ENCODE measurements around the gene SNX20. TPM values are rescaled to one million over a fixed set of nuclear protein-coding genes. Genes with fewer than 3 reads are reported as not detected.

SNX20 gene
- total and polyA plus RNA-seq, 10 of the 15 experiments (the other 5 are each of a cell fraction or from before 2014, with no cell fraction given): 4.6 to 30.8 (median 21.9) TPM

DNA sequence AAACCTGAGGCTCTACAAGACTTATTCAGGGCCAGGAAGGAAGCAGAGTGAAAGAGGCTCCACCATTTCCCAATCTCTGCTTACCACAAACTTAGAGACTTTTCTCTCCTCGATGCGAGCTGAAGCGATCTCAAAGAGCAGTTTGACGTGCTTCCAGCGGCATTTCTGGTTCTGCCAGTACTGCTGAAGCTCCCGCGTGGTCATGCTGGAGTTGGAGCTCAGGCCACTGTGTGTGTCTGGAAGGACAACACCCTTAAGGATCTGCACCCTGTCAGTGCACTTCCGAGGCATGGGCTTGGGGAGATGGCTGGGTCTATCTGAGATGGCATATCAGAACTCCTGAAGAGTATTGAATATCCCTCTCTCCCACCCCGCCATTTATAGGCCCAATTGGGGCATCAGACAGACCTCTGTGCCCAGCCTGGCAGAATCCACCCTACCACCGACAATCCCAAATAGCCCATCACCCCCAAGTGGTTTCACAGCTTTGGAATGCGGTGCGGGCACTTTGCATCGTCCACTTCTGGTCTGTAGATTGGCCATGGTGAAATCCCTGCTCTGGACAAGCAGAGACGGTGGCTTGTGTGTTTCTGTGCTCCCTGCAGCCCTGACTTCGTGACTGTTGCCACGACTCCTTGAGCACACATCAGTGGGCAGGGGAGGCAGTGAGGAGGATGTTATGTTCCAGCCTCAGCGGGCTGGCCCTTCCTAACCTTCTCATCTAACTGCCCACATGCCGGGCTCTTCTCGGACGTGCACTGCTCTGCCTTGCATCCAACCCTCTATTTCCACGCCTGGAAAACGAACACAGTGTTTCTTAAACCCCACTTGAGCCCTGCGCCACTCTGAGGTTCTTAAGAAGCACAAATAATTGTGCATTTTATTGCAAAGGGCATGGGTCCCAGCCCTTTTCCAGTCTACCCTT lies 5.2 kb downstream of the SNX20 start:
- Histone ChIP-seq H3K36me3 (ENCODE audit: control insufficient read depth in 2 of 2, insufficient read depth in 2 of 2, low read length in 1 of 2) (peaks cover 11 to 28% of the 10 kb centered on the region in 2 experiments), H3K9ac (ENCODE audit: control insufficient read depth, insufficient read depth, low read length) (no peak overlapping the region), H3K27ac (ENCODE audit: control insufficient read depth, insufficient read depth) (no peak overlapping the region), H3K79me2 (ENCODE audit: control insufficient read depth, insufficient read depth, low read length) (peaks cover 33% of the 10 kb centered on the region), H3K27me3 (replicated peaks in 1 of 2; ENCODE audit: control insufficient read depth in 2 of 2, insufficient read depth in 2 of 2, low read length in 1 of 2) (no peaks in the 10 kb centered on the region), H3K9me3 (replicated peaks; ENCODE audit: control insufficient read depth, insufficient read depth, low read length) (peaks cover 22% of the 10 kb centered on the region), H3K4me2 (ENCODE audit: control insufficient read depth, insufficient read depth) (no peak overlapping the region), H3K4me3 (no peak overlapping the region), H4K20me1 (ENCODE audit: control insufficient read depth, insufficient read depth) (no peaks in the 10 kb centered on the region), H3K4me1 (ENCODE audit: control insufficient read depth, insufficient read depth, low read length) (peaks cover 3% of the 10 kb centered on the region; the same call in 1 of the 2 replicates), H2AFZ (ENCODE audit: control insufficient read depth, low read depth, low read length) (no peak overlapping the region)
- FAIRE-seq: no peak
- ChIA-PET CTCF (interaction anchor here (1.2 to 20.9 kb wide), 4 partner anchors 9 to 125 kb away, joined by 3 to 636 read pairs (median 275); no protein-coding TSS in a partner anchor), RAD21 (ENCODE audit: unreplicated experiment) (interaction anchor here (1.4 to 29.0 kb wide), 2 partner anchors 11 to 71 kb away, joined by 4 to 578 read pairs; partner anchors contain the start of gene CYLD), POLR2A (interaction anchor here (0.6 kb wide), 1 partner anchor 71 kb away, joined by 3 read pairs; no protein-coding TSS in a partner anchor), SMC1A (ENCODE audit: uncharacterized antibody, unreplicated experiment) (interaction anchor here (0.8 to 24.8 kb wide), 5 partner anchors 10 to 129 kb away, joined by 3 to 600 read pairs (median 12); partner anchors contain the start of gene CYLD)
- 98% methylated on average over 23 of the region's 23 CpGs for WGBS (ENCODE audit: insufficient coverage, insufficient replicate concordance, low lambda C conversion rate, missing lambda C conversion rate)
- BruUV-seq (replicated peaks): no TSS peak
- intact Hi-C loops (cut with micrococcal nuclease; ENCODE audit: unreplicated experiment) (no loop called here), in situ Hi-C loops (cut with MboI) (no loop called here)
- DNase-seq (ENCODE audit: low read depth, low spot score): no peak
- ATAC-seq: no peak
- TF ChIP-seq, protein P1, sequence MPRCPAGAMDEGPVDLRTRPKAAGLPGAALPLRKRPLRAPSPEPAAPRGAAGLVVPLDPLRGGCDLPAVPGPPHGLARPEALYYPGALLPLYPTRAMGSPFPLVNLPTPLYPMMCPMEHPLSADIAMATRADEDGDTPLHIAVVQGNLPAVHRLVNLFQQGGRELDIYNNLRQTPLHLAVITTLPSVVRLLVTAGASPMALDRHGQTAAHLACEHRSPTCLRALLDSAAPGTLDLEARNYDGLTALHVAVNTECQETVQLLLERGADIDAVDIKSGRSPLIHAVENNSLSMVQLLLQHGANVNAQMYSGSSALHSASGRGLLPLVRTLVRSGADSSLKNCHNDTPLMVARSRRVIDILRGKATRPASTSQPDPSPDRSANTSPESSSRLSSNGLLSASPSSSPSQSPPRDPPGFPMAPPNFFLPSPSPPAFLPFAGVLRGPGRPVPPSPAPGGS (IDR thresholded peaks at IDR 0.05; ENCODE audit: borderline replicate concordance, insufficient read depth, low read depth, low read length, poor library complexity, severe bottlenecking): no peak
- TF ChIP-seq BRCA1 (IDR thresholded peaks at IDR 0.05; ENCODE audit: low read depth, low read length) (no peak), ESRRA (IDR thresholded peaks at IDR 0.05; ENCODE audit: low read length) (no peak), EED (IDR thresholded peaks at IDR 0.05; ENCODE audit: low read depth) (no peak), TCF3 (IDR thresholded peaks at IDR 0.05; ENCODE audit: borderline replicate concordance, insufficient read depth, low read depth, low read length) (no peak), BMI1 (IDR thresholded peaks at IDR 0.05; ENCODE audit: borderline replicate concordance) (no peak), POU2F2 (IDR thresholded peaks at IDR 0.05; ENCODE audit: borderline replicate concordance, low read depth, low read length) (no peak)
- TF ChIP-seq, protein P2, sequence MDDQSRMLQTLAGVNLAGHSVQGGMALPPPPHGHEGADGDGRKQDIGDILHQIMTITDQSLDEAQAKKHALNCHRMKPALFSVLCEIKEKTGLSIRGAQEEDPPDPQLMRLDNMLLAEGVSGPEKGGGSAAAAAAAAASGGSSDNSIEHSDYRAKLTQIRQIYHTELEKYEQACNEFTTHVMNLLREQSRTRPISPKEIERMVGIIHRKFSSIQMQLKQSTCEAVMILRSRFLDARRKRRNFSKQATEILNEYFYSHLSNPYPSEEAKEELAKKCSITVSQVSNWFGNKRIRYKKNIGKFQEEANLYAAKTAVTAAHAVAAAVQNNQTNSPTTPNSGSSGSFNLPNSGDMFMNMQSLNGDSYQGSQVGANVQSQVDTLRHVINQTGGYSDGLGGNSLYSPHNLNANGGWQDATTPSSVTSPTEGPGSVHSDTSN (IDR thresholded peaks at IDR 0.05; ENCODE audit: insufficient replicate concordance, low read depth, low read length): no peak
- TF ChIP-seq, protein P3, sequence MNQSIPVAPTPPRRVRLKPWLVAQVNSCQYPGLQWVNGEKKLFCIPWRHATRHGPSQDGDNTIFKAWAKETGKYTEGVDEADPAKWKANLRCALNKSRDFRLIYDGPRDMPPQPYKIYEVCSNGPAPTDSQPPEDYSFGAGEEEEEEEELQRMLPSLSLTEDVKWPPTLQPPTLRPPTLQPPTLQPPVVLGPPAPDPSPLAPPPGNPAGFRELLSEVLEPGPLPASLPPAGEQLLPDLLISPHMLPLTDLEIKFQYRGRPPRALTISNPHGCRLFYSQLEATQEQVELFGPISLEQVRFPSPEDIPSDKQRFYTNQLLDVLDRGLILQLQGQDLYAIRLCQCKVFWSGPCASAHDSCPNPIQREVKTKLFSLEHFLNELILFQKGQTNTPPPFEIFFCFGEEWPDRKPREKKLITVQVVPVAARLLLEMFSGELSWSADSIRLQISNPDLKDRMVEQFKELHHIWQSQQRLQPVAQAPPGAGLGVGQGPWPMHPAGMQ (IDR thresholded peaks at IDR 0.05; ENCODE audit: borderline replicate concordance): no peak
- TF ChIP-seq, protein P4, sequence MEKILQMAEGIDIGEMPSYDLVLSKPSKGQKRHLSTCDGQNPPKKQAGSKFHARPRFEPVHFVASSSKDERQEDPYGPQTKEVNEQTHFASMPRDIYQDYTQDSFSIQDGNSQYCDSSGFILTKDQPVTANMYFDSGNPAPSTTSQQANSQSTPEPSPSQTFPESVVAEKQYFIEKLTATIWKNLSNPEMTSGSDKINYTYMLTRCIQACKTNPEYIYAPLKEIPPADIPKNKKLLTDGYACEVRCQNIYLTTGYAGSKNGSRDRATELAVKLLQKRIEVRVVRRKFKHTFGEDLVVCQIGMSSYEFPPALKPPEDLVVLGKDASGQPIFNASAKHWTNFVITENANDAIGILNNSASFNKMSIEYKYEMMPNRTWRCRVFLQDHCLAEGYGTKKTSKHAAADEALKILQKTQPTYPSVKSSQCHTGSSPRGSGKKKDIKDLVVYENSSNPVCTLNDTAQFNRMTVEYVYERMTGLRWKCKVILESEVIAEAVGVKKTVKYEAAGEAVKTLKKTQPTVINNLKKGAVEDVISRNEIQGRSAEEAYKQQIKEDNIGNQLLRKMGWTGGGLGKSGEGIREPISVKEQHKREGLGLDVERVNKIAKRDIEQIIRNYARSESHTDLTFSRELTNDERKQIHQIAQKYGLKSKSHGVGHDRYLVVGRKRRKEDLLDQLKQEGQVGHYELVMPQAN (conservative IDR thresholded peaks at IDR 0.05): no peak
- TF ChIP-seq, protein P5, sequence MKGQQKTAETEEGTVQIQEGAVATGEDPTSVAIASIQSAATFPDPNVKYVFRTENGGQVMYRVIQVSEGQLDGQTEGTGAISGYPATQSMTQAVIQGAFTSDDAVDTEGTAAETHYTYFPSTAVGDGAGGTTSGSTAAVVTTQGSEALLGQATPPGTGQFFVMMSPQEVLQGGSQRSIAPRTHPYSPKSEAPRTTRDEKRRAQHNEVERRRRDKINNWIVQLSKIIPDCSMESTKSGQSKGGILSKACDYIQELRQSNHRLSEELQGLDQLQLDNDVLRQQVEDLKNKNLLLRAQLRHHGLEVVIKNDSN (IDR thresholded peaks at IDR 0.05; ENCODE audit: borderline replicate concordance, extremely low read length, insufficient read depth, low read depth, low read length): no peak
- TF ChIP-seq, protein P6, sequence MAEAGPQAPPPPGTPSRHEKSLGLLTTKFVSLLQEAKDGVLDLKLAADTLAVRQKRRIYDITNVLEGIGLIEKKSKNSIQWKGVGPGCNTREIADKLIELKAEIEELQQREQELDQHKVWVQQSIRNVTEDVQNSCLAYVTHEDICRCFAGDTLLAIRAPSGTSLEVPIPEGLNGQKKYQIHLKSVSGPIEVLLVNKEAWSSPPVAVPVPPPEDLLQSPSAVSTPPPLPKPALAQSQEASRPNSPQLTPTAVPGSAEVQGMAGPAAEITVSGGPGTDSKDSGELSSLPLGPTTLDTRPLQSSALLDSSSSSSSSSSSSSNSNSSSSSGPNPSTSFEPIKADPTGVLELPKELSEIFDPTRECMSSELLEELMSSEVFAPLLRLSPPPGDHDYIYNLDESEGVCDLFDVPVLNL (IDR thresholded peaks at IDR 0.05; ENCODE audit: low read depth, low read length): no peak

All from GM12878 (cell line).